SK-N-SH (cell line): ENCODE data around the gene C20orf141. TPM values are rescaled to one million over a fixed set of nuclear protein-coding genes. Genes with fewer than 3 reads are reported as not detected.

ENCODE experiments used
- CTCF ChIA-PET: fragments of 300-600, 350-600 bp; formaldehyde crosslinking; extraction: SDS; loops from one replicate; lab custom pipeline; 2021; lab: Yijun Ruan, JAX
- POLR2A ChIA-PET: fragments of 350-600 bp; sonication (Branson Sonifier 250); formaldehyde crosslinking; extraction: SDS; loops from one replicate; lab custom pipeline; 2020; ENCODE audit warnings: antibody characterized with exemption, inconsistent platforms; lab: Yijun Ruan, JAX
- DNase-seq: peaks from one replicate; pipeline ENCODE4 v3.0.0; 2012
- H2AFZ ChIP-seq: fragments of 200-600 bp; sonication (generic); 2 replicates; pipeline ENCODE4 v1.8.1; 2016; ENCODE audit warnings: antibody characterized with exemption, mild to moderate bottlenecking, low read depth
- H3F3A ChIP-seq: fragments of 200-600 bp; sonication (generic); replicated peaks from 2 replicates; pipeline ENCODE3; 2016; ENCODE audit warnings: antibody characterized with exemption, mild to moderate bottlenecking; ENCODE audit not compliant: insufficient read depth
- H3K27ac ChIP-seq, 2 experiments: fragments of 200-500 bp in 1 of 2; fragments of 200-600 bp in 1 of 2; sonication (Bioruptor generic) in 1 of 2; sonication (generic), shearing (Covaris generic) in 1 of 2; 2 replicates each; pipeline versions ENCODE4 v1.5.1 to v1.6.1; 2014 to 2016; ENCODE audit warnings: low read depth in 2 of 2, inconsistent platforms in 1 of 2, low read length in 1 of 2, mild to moderate bottlenecking in 1 of 2, mixed read lengths in 1 of 2
- H3K27me3 ChIP-seq: fragments of 200-600 bp; sonication (generic), shearing (Covaris generic); 2 replicates; pipeline ENCODE4 v1.6.1; 2016; ENCODE audit warnings: mixed run types; ENCODE audit not compliant: insufficient read depth
- H3K36me3 ChIP-seq, 2 experiments: fragments of 200-500 bp in 1 of 2; fragments of 200-600 bp in 1 of 2; sonication (Bioruptor generic) in 1 of 2; sonication (generic) in 1 of 2; replicated peaks in 1 of 2; 2 replicates each; pipeline versions ENCODE3 to v1.5.1; 2014 to 2016; ENCODE audit warnings: low read length in 1 of 2, mild to moderate bottlenecking in 1 of 2; ENCODE audit not compliant: insufficient read depth in 2 of 2, control insufficient read depth in 1 of 2
- H3K4me1 ChIP-seq, 2 experiments: fragments of 200-500 bp in 1 of 2; fragments of 200-600 bp in 1 of 2; sonication (Bioruptor generic) in 1 of 2; sonication (generic), shearing (Covaris generic) in 1 of 2; 2 replicates each; pipeline versions ENCODE4 v1.5.1 to v1.6.1; 2014 to 2016; ENCODE audit warnings: low read depth in 1 of 2, low read length in 1 of 2, mixed run types in 1 of 2; ENCODE audit not compliant: insufficient read depth in 2 of 2, control insufficient read depth in 1 of 2
- H3K4me2 ChIP-seq: fragments of 200-600 bp; sonication (generic), shearing (Covaris generic); 2 replicates; pipeline ENCODE4 v1.6.1; 2017; ENCODE audit warnings: mixed run types
- H3K4me3 ChIP-seq, 2 experiments: fragments of 200-500 bp in 1 of 2; fragments of 200-600 bp in 1 of 2; sonication (Bioruptor generic) in 1 of 2; sonication (generic), shearing (Covaris generic) in 1 of 2; 2 replicates each; pipeline versions ENCODE4 v1.5.1 to v1.8.1; 2014 to 2016; ENCODE audit warnings: low read depth in 2 of 2, inconsistent platforms in 1 of 2, low read length in 1 of 2, mild to moderate bottlenecking in 1 of 2, mixed read lengths in 1 of 2, moderate library complexity in 1 of 2
- H3K79me2 ChIP-seq: fragments of 200-600 bp; sonication (generic); 2 replicates; pipeline ENCODE4 v1.8.1; 2017; ENCODE audit warnings: mild to moderate bottlenecking; ENCODE audit not compliant: insufficient read depth
- H3K9ac ChIP-seq: fragments of 200-600 bp; sonication (generic); 2 replicates; pipeline ENCODE4 v1.6.1; 2017; ENCODE audit warnings: mixed run types
- H3K9me2 ChIP-seq: fragments of 200-600 bp; sonication (generic); 2 replicates; pipeline ENCODE4 v1.6.1; 2017; ENCODE audit warnings: mixed run types
- H3K9me3 ChIP-seq: fragments of 200-600 bp; sonication (generic); 2 replicates; pipeline ENCODE4 v1.6.1; 2017; ENCODE audit warnings: mixed run types, mild to moderate bottlenecking, moderate library complexity
- H4K20me1 ChIP-seq: fragments of 200-600 bp; sonication (generic); 2 replicates; pipeline ENCODE4 v1.6.1; 2017; ENCODE audit warnings: mild to moderate bottlenecking, mixed run types; ENCODE audit not compliant: insufficient read depth
- EZH2phosphoT487 ChIP-seq: fragments of 200-600 bp; sonication (generic); IDR thresholded peaks from 2 replicates; pipeline ENCODE4 v1.6.1; 2017; ENCODE audit warnings: low read depth, mixed run types, mild to moderate bottlenecking, antibody characterized with exemption, moderate library complexity, borderline replicate concordance
- FOSL2 ChIP-seq: IDR thresholded peaks from 2 replicates; pipeline ENCODE4 v1.4.0; 2012; ENCODE audit warnings: low read depth, mild to moderate bottlenecking, moderate library complexity, borderline replicate concordance
- FOXM1 ChIP-seq: IDR thresholded peaks from 2 replicates; pipeline ENCODE4 v1.4.0; 2012; ENCODE audit warnings: low read depth, mild to moderate bottlenecking
- GABPA ChIP-seq: IDR thresholded peaks from 2 replicates; pipeline ENCODE4 v1.4.0; 2012; ENCODE audit warnings: low read depth, mild to moderate bottlenecking
- GATA2 ChIP-seq: sonication (generic); formaldehyde crosslinking; IDR thresholded peaks from 2 replicates; pipeline ENCODE4 v1.5.0; 2020; ENCODE audit warnings: mild to moderate bottlenecking, missing genetic modification reagents
- IRF3 ChIP-seq: fragments of 150-350 bp; IDR thresholded peaks from 2 replicates; pipeline ENCODE4 v1.6.1; 2016; ENCODE audit warnings: mild to moderate bottlenecking, low read depth, low read length
- JUND ChIP-seq: IDR thresholded peaks from 2 replicates; pipeline ENCODE4 v1.4.0; 2012
- MAX ChIP-seq: IDR thresholded peaks from 2 replicates; pipeline ENCODE4 v1.4.0; 2012; ENCODE audit warnings: low read depth
- MEF2A ChIP-seq: IDR thresholded peaks from 2 replicates; pipeline ENCODE4 v1.4.0; 2012; ENCODE audit warnings: low read depth, borderline replicate concordance
- NFIC ChIP-seq: IDR thresholded peaks from 2 replicates; pipeline ENCODE4 v1.4.0; 2012; ENCODE audit warnings: borderline replicate concordance
- NRF1 ChIP-seq: IDR thresholded peaks from 2 replicates; pipeline ENCODE4 v1.6.1; 2012; ENCODE audit warnings: low read depth, mild to moderate bottlenecking, low read length
- POLR2AphosphoS5 ChIP-seq: IDR thresholded peaks from 2 replicates; pipeline ENCODE4 v1.6.1; 2012; ENCODE audit warnings: low read depth, low read length
- REST ChIP-seq: IDR thresholded peaks from 2 replicates; pipeline ENCODE4 v1.6.1; 2012; ENCODE audit warnings: mild to moderate bottlenecking, low read depth, low read length, moderate library complexity
- RXRA ChIP-seq: IDR thresholded peaks from 2 replicates; pipeline ENCODE4 v1.4.0; 2012; ENCODE audit warnings: low read depth, mild to moderate bottlenecking, borderline replicate concordance
- SIN3A ChIP-seq: IDR thresholded peaks from 2 replicates; pipeline ENCODE4 v1.6.1; 2012; ENCODE audit warnings: low read depth, mild to moderate bottlenecking, low read length, moderate library complexity, borderline replicate concordance
- SMC3 ChIP-seq: IDR thresholded peaks from 2 replicates; pipeline ENCODE4 v1.6.1; 2012; ENCODE audit warnings: low read depth, low read length, improper control_type of control experiment
- TCF12 ChIP-seq: IDR thresholded peaks from 2 replicates; pipeline ENCODE4 v1.4.0; 2012
- USF1 ChIP-seq: IDR thresholded peaks from 2 replicates; pipeline ENCODE4 v1.4.0; 2012; ENCODE audit warnings: low read depth, borderline replicate concordance
- WGBS: methylation state at CpG from one replicate; pipeline ENCODE4 v1.1.6; 2017; ENCODE audit warnings: low lambda C conversion rate; 5-methylcytosine and 5-hydroxymethylcytosine counted together
- polyA plus RNA-seq, 3 experiments: library from polyadenylated mRNA; depleted of rRNA; stranded (reverse); fragments of >200 nt; gene quantifications; 2 replicates each; pipeline ENCODE4 v1.2.3, GENCODE V29; 2012

C20orf141 gene
- polyA plus RNA-seq, 1 of the 3 experiments (the other 2 are of a cell fraction), result 1.2 TPM

GRCh38 chr20:2845607-2846006, 30.8 kb downstream of the C20orf141 start:
- H3K4me1 ChIP-seq, result peaks cover 3 to 9% of the 10 kb centered on the region in 2 experiments; a peak in 3 of 4 replicates
- no peaks in the 10 kb centered on the region for H3K27me3 ChIP-seq
- no peak overlapping the region for H3K27ac ChIP-seq
- POLR2A ChIA-PET, result no interaction called here
- CTCF ChIA-PET, result interaction anchor here (1.2 kb wide), 1 partner anchor 45 kb away, joined by 4 read pairs; the partner anchor contains the start of gene CPXM1
- H3K36me3 ChIP-seq, result peaks cover 3 to 7% of the 10 kb centered on the region in 2 experiments
- no peaks in the 10 kb centered on the region for H3K9me3 ChIP-seq
- WGBS, result 86% methylated on average over 2 of the region's 2 CpGs
- no peak overlapping the region for H2AFZ ChIP-seq
- TF ChIP-seq GATA2 (CRISPR knock-in tag) (no peak), REST (no peak), FOSL2 (no peak), JUND (no peak), SMC3 (no peak), FOXM1 (no peak), TCF12 (no peak), MAX (no peak), USF1 (no peak), NFIC (no peak), EZH2phosphoT487 (no peak), POLR2AphosphoS5 (no peak), IRF3 (no peak), RXRA (no peak), MEF2A (no peak), SIN3A (no peak), GABPA (no peak), NRF1 (no peak)
- peaks cover 36% of the 10 kb centered on the region; the same call in 1 of the 2 replicates for H3K79me2 ChIP-seq
- H3K9ac ChIP-seq, result no peak overlapping the region
- no peaks in the 10 kb centered on the region for H3K9me2 ChIP-seq
- H3K4me3 ChIP-seq, result no peak overlapping the region
- no peaks in the 10 kb centered on the region for H4K20me1 ChIP-seq
- DNase-seq, result no peak
- peaks cover 3% of the 10 kb centered on the region for H3F3A ChIP-seq
- no peak overlapping the region for H3K4me2 ChIP-seq
